KOPT-K1 (cell line): ENCODE data around the gene CADPS.

Experiments used
- H3K27ac ChIP-seq: fragments of 200-600 bp; sonication (generic); 2 replicates; pipeline ENCODE4 v1.5.1; 2016; ENCODE audit warnings: antibody characterized with exemption, mild to moderate bottlenecking, low read depth, low read length; ENCODE audit not compliant: poor library complexity, severe bottlenecking
- H3K36me3 ChIP-seq: fragments of 200-600 bp; sonication (generic); 2 replicates; pipeline ENCODE4 v1.5.1; 2017; ENCODE audit warnings: antibody characterized with exemption, mild to moderate bottlenecking, low read length, moderate library complexity; ENCODE audit not compliant: insufficient read depth
- H3K9me3 ChIP-seq: fragments of 200-600 bp; sonication (generic); 2 replicates; pipeline ENCODE4 v1.5.1; 2017; ENCODE audit warnings: antibody characterized with exemption, low read length, mild to moderate bottlenecking; ENCODE audit not compliant: insufficient read depth, poor library complexity, severe bottlenecking

The CADPS gene

DNA sequence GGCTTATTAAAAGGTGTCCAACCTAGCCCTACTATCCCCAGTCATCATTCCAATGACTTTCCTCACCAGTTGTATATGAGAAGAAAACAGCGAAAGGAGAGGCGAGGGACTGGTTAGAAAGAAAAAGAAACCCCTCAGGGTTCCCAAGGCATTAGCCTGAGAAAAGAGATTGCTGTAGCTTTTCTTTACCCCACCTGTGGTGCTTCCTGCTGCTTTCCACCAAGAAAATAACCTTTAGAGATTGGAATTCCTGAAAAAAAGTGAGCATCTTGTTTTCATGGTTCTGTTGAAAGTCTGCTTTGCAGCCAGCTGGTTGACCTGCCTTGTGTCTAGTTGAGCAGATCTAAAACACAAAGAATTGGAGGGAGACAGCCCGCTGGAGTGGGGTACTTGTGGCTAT, 196.4 kb downstream of the CADPS start:
- Histone ChIP-seq H3K9me3 (no peaks in the 10 kb centered on the region), H3K36me3 (no peaks in the 10 kb centered on the region), H3K27ac (no peak overlapping the region)

DNA sequence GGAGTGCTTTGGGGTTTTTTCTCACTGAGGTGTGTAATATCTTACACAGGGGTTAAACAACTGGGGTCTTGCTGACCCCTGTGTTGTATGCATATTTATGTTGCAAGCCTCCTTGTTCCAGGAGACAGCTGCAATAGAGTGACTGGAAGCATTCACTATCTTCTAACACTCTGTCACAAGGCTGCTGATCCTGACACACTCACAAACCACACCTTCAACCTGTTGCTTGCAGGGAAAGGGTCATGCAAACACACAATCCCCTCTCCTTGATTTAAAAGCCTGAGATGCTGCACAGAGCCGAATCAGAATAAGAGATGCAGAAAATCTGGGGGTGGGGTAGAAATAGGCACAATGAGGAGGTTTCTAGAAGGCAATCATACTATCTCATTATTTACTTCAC, 197.3 kb downstream of the CADPS start:
- H3K36me3 ChIP-seq: no peaks in the 10 kb centered on the region
- no peak overlapping the region for H3K27ac ChIP-seq
- H3K9me3 ChIP-seq: no peaks in the 10 kb centered on the region

DNA sequence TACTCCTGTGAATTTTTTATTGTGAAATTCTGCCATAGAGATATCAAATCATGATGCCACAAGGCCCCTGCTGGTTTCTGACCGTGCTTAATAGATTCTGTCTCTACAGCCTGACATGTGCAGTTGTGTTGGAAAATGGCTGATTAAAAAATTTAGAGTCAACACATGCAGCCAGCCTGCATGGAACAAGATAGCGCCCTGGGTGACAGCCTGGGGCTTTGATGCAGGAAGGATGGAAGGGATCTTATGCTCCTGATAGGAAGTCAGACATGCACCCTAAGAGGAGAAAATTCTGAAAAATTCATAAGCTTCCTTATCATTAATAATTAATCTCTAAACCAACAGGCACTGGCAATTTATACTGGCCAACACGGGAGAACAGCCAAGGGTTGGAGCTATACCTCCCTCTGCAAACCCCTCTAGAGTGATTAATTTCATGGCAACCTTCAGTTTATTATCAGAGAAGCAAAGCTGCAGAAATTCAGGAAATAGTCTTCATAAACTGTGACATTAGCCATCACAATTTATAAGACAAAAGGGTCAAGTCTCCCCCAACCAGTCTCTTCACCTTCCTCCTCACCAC, 198.4 kb downstream of the CADPS start:
- Histone ChIP-seq H3K9me3 (no peaks in the 10 kb centered on the region), H3K27ac (no peak overlapping the region), H3K36me3 (no peaks in the 10 kb centered on the region)

DNA sequence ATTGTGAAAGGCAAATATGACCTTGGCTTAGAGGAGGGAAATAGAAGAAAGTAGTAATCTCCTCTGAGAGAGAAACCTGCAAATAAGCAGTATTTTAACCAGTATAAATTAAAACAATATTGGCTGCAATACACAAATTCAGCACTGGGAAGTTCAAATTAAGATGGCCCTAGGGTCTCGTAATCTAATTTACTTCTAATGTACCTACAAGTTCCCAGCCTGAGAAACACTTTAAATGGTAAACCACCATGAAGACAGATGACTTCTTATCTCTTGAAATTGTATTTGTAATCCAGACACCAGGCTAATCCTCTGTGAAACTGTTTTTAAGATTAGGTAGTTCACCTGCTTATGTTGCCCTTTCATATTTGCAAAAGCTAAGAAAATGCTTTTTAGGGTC, 199.7 kb downstream of the CADPS start:
- no peak overlapping the region for H3K27ac ChIP-seq
- H3K9me3 ChIP-seq: no peaks in the 10 kb centered on the region
- H3K36me3 ChIP-seq: no peaks in the 10 kb centered on the region

DNA sequence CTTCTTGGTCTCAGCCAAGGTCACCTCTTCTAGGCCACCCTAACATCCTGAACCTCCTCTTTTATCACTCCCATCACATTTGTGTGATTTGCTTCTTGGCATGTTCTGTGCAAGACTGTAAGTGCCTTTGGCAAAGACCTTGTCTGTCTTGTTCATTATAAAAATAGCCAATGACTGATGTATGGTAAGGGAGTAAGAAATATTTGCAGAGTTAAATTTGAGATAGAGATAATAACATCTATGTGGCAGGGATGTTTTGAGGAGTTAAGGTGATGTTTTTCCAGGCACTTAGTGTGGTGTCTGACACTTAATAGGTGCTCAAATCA, 202.3 kb downstream of the CADPS start:
- no peaks in the 10 kb centered on the region for H3K9me3 ChIP-seq
- H3K36me3 ChIP-seq: no peaks in the 10 kb centered on the region
- H3K27ac ChIP-seq: no peak overlapping the region

DNA sequence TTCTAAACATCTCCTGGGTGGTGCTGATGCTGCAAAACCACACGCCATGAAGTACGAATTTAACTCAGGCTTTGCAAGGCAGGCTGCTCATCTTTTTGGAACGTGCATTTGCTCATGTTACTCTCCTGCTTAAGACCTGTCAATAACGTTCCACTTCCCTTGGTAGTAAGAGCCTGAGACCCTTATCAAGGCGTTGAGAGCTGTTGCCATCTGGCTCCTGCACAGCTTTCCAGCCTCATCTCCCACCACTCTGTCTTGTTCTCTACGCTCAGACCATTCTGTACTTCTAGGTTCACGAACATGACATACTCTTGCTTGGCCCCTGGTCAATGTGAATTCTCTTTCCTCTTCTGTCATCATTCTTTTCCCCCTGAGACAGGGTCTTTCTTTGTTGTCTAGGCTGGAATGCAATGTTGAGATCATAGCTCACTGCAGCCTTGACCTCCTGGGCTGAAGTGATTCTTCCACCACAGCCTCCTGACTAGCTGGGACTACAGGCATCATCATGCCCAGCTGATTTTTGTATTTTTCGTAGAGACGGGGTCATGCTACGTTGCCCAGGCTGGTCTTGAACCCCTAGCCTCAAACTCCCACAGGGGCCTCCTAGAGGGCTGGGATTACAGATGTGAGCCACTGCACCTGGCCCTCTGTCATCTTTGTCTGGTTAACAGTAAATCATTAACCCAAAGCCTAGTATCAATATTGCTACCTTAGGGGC, 202.8 kb downstream of the CADPS start:
- Histone ChIP-seq H3K27ac (no peak overlapping the region), H3K9me3 (no peaks in the 10 kb centered on the region), H3K36me3 (no peaks in the 10 kb centered on the region)

DNA sequence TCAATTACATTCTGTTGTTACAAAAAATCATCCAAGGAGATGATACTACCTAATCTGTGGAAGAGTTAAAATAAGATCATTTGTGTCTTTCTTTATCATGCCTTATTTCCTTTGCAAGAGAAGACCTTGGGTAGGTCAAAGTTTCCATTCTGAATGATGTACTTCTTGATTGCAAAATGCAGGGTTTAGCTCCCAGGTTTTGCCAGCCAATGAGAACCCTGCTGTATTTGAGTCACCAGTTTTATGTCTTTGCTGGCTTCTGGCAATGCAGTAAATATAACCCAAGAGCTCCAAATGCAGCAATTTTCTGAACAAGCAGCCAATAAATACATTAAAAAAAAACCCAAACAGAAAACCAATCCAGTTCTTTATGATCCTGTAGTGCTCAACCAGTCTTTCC, 204.9 kb downstream of the CADPS start:
- Histone ChIP-seq H3K36me3 (no peaks in the 10 kb centered on the region), H3K9me3 (no peaks in the 10 kb centered on the region), H3K27ac (no peak overlapping the region)

DNA sequence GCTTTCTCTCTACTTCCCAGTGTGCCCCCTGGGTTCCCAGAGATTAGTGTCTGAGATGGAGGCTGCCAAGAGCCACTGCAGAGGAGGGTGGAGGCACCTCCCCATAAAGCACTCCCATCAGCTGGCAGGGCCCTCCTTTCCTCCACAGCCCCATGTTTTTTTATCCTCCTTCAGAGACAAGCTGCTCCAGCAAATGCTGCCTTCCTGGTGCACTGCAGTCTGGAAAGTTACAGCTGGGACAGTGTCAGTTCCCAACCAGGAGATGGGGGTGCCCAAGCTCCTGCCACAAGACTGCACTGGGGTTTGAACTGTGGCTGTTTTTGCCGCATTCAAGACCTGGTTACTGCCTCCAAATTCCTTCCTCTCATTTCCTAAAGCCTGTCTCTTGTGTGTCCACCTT, 206.1 kb downstream of the CADPS start:
- H3K27ac ChIP-seq: no peak overlapping the region
- no peaks in the 10 kb centered on the region for H3K36me3 ChIP-seq
- no peaks in the 10 kb centered on the region for H3K9me3 ChIP-seq

DNA sequence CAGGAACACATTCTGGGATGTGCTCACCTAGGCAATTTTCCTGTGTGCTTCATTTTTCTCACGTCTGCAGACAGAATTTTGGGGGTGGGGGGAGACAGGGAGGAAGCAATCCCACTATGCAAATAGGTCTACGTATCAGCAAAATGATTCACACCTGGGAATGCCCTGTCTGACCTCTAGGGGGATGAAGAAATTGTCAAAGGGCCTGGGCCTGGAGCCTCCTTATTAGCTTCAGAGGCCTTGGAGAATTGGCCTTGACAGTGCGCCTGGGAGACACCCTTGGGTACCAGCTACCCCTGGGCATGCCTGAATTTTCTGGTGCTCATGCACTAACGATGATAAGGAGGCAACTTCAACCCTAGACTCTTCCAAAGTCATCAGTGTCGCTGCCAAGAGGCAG, 207.5 kb downstream of the CADPS start:
- no peaks in the 10 kb centered on the region for H3K9me3 ChIP-seq
- H3K27ac ChIP-seq: no peak overlapping the region
- H3K36me3 ChIP-seq: no peaks in the 10 kb centered on the region

DNA sequence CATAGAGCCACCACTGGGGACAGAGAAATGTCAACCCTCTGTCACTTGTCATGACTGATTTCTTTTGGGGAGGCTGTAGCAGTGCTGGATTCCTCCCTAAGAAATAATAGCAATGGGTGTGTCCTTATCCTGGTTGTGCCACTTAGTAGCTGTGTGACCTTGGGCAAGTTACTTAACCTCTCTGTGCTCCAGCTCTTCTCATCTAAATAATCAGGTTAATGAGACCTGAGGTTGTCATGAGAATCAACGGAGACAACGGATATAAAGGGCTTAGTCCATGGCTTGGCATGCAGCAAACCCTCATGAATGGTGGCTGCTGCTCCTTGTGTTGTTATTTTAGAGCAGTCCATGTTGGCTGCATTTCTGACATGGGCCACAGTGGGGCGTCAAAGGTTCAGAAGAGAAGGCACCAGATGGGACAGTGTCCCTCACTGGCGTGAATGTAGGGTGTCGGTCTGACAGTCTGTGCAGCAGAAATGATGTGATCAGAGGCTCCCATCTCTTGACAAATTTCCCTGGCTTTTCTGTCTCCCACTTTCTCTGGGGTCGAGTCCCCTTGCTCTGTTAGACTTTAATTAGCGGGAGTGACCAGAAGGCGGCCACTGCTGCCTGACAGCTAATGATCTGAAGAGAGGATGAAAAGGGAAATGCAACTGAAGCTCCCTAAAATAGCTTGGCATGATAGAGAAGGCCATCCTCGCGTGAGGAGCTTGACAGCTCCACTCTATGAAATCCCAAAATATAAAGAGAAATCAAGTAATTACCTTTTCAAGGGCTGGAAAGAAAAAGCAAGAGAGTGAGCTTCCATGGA, 209.4 kb downstream of the CADPS start:
- Histone ChIP-seq H3K36me3 (no peaks in the 10 kb centered on the region), H3K9me3 (no peaks in the 10 kb centered on the region), H3K27ac (no peak overlapping the region)

DNA sequence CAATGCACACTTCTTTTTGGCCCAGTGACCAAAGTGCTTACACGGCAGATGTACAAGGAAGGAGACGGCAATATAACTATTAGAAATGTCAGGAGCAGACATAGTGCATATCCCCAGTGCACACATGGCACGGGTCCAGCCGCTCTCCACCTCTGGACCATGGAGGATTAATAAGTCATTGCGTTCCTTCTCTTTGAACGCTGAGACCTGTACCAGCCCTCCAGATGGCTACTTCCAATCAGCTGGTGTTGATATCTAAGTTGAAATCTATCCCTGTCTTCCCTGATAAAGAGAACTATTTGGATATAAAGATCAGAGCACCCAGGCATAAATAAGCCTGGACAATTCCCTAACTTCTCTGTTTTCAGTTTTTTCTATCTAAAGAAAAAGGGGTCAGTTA, 212.5 kb downstream of the CADPS start:
- Histone ChIP-seq H3K9me3 (no peaks in the 10 kb centered on the region), H3K27ac (no peak overlapping the region)

DNA sequence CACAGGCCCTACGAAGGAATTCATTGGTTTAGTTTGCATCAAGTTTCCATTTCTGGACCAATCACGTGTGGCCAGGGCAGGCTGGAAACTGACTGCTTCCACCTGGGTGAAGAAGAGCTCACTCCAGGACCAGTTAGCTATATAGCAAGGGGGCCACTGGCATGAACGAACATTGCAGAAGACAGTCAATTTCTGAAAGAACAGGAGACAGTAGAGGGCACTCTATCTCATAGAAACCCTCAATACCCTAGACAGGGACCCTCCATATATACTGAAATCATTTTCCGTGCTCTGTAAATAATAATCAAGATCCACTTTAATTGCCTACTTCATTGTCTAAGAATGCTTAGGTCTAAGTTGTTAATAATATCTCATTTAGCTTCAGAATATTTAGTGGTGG, 215.6 kb downstream of the CADPS start:
- no peaks in the 10 kb centered on the region for H3K9me3 ChIP-seq
- no peak overlapping the region for H3K27ac ChIP-seq
- H3K36me3 ChIP-seq: no peaks in the 10 kb centered on the region

More for the DNA sequence above, 212.5 kb downstream of the CADPS start:
- no peaks in the 10 kb centered on the region for H3K36me3 ChIP-seq

DNA sequence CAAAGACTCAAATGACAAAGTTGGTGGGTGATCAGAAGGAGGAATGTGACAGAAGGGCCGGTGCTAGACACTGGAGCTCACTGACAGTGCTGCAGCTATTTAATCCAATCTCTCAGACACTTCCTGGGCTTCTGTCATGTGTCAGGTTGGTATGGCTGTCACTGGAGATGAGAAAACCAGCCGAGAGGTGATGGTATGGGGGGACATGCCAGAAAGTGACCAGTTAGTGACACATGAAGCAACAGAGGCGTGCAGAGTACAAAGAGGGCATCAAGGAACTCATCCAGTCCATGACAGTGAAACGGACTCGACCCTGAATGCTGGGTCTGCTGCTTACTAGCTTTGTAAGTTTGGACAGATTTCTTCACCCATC, 219.5 kb downstream of the CADPS start:
- Histone ChIP-seq H3K27ac (no peak overlapping the region), H3K36me3 (no peaks in the 10 kb centered on the region), H3K9me3 (no peaks in the 10 kb centered on the region)

DNA sequence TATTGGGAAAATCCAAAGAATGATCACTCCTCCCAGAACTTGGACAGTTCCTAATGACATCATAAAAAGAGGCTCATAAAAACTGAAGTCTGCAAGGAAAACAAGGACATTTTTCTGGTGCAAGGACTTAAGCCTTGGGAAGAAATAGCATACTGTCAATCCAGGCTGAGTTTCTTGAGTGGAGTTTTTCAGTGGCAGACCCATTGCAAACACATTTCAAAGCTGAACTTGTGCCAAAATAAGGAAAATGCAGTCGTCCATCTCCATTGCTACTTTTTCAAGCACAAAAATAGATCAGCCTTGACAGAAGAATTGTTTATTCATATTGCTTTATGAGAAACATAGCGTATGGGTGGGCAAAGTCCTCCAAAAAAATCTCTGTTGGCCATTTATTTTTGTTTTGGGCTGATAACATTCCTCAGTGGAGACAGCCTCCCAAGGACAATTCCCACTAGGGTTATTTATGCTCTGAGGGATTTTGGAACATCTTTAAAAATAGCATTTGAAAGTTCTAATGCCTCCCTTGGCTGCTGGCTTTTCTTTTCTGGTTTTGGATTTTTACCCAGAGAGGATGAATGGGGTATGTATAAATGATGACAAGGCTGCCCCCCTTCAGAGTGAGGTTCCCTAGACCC, 220.0 kb downstream of the CADPS start:
- Histone ChIP-seq H3K27ac (no peak overlapping the region), H3K36me3 (no peaks in the 10 kb centered on the region), H3K9me3 (no peaks in the 10 kb centered on the region)

DNA sequence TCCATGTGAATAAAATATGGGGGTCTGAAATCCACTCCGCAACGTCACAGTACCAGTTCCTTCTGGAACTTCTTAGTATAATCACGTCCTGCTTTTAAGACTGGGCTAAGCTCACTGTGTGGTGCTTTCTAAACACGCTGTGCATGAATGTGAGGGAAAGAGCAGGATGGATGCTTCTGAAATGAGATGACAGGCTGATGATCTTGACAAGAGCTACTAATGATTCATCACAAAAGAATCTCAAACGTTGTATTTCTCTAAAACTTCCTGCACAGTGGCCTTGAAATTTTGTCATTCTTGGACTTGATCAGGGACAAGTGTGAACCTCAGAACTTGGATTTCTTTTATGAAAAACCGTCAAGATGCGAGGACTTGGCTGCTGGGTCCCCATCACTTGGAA, 221.4 kb downstream of the CADPS start:
- H3K27ac ChIP-seq: no peak overlapping the region
- no peaks in the 10 kb centered on the region for H3K36me3 ChIP-seq
- H3K9me3 ChIP-seq: no peaks in the 10 kb centered on the region
